Loucy (cell line): ENCODE results near the gene DSCAM.

Experiments
- H2AFZ ChIP-seq: fragments of 200-600 bp; sonication (generic); 2 replicates; pipeline ENCODE4 v1.6.0; 2016; ENCODE audit warnings: antibody characterized with exemption, mild to moderate bottlenecking, low read length, moderate library complexity
- H3F3A ChIP-seq: fragments of 200-600 bp; 2 replicates; pipeline ENCODE4 v1.6.0; 2016; ENCODE audit warnings: antibody characterized with exemption, low read depth, mild to moderate bottlenecking
- H3K27me3 ChIP-seq: fragments of 200-600 bp; sonication (generic); 2 replicates; pipeline ENCODE4 v1.6.1; 2014; ENCODE audit warnings: low read length, mild to moderate bottlenecking; ENCODE audit not compliant: insufficient read depth, poor library complexity, severe bottlenecking
- H3K36me3 ChIP-seq: fragments of 200-600 bp; sonication (generic); 2 replicates; pipeline ENCODE4 v1.6.1; 2016; ENCODE audit warnings: low read length; ENCODE audit not compliant: insufficient read depth
- H3K4me1 ChIP-seq: fragments of 200-600 bp; sonication (generic); 2 replicates; pipeline ENCODE4 v1.5.1; 2014; ENCODE audit warnings: low read length, mild to moderate bottlenecking; ENCODE audit not compliant: insufficient read depth, poor library complexity, severe bottlenecking
- H3K4me2 ChIP-seq: fragments of 200-600 bp; sonication (generic); 2 replicates; pipeline ENCODE4 v1.6.0; 2014; ENCODE audit warnings: antibody characterized with exemption, low read length, low read depth, mild to moderate bottlenecking; ENCODE audit not compliant: poor library complexity, severe bottlenecking
- H3K4me3 ChIP-seq: fragments of 200-600 bp; sonication (generic); 2 replicates; pipeline ENCODE4 v1.5.1; 2014; ENCODE audit warnings: low read length, mild to moderate bottlenecking, mixed read lengths; ENCODE audit not compliant: poor library complexity, severe bottlenecking
- H3K79me2 ChIP-seq: fragments of 200-600 bp; sonication (generic); 2 replicates; pipeline ENCODE4 v1.6.1; 2014; ENCODE audit warnings: low read length; ENCODE audit not compliant: insufficient read depth
- H3K9ac ChIP-seq: fragments of 200-600 bp; sonication (generic); 2 replicates; pipeline ENCODE4 v1.6.0; 2014; ENCODE audit warnings: mild to moderate bottlenecking, low read depth, low read length, moderate library complexity; ENCODE audit not compliant: poor library complexity, severe bottlenecking
- H3K9me2 ChIP-seq: fragments of 200-600 bp; sonication (generic); replicated peaks from 2 replicates; pipeline ENCODE4 v1.6.1; 2016; ENCODE audit warnings: low read depth, low read length, mixed read lengths
- H3K9me3 ChIP-seq: fragments of 200-600 bp; sonication (generic); 2 replicates; pipeline ENCODE4 v1.6.1; 2014; ENCODE audit warnings: mild to moderate bottlenecking, antibody characterized with exemption, low read length, low read depth; ENCODE audit not compliant: insufficient read depth
- H4K20me1 ChIP-seq: fragments of 200-600 bp; sonication (generic); 2 replicates; pipeline ENCODE4 v1.6.0; 2014; ENCODE audit warnings: antibody characterized with exemption, low read length, mild to moderate bottlenecking; ENCODE audit not compliant: insufficient read depth, poor library complexity, severe bottlenecking
- CTCF ChIP-seq: fragments of 200-600 bp; sonication (generic); conservative IDR thresholded peaks from 2 replicates; pipeline ENCODE4 v1.5.1; 2014; ENCODE audit warnings: mild to moderate bottlenecking, antibody characterized with exemption, low read length
- EZH2phosphoT487 ChIP-seq: fragments of 200-600 bp; IDR thresholded peaks from 2 replicates; pipeline ENCODE4 v1.6.1; 2018; ENCODE audit warnings: antibody characterized with exemption, mild to moderate bottlenecking, moderate library complexity, borderline replicate concordance

DSCAM gene

DNA sequence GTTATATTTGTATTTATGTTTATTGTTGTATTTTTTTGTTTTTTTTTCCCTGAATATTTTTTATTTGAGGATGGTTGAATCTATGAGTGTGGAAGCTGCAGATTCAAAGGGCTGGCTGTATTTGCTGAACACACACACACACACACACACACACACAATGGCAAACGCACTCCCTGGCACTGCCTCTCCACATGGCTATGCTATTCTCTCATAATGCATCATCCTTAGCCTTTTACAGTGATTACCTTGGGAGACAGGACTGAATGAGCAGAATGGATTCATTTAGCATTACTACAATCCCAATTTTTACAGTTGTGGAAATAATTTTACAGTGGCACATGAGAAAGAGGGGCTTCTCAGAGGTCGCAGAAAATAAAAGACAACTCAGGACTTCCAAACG lies 589.6 kb downstream of the DSCAM start:
- no peaks in the 10 kb centered on the region for H3K4me1 ChIP-seq
- H3K9ac ChIP-seq: no peak overlapping the region
- H3K9me2 ChIP-seq: no peaks in the 10 kb centered on the region
- H3K4me2 ChIP-seq: no peak overlapping the region
- no peaks in the 10 kb centered on the region for H4K20me1 ChIP-seq
- H3F3A ChIP-seq: no peaks in the 10 kb centered on the region
- no peaks in the 10 kb centered on the region for H3K36me3 ChIP-seq
- no peak overlapping the region for H3K4me3 ChIP-seq
- H2AFZ ChIP-seq: no peak overlapping the region
- H3K79me2 ChIP-seq: no peaks in the 10 kb centered on the region
- TF ChIP-seq EZH2phosphoT487: no peak
- no peak for TF ChIP-seq CTCF
- H3K9me3 ChIP-seq: peaks cover 5% of the 10 kb centered on the region; the same call in 1 of the 2 replicates
- no peaks in the 10 kb centered on the region for H3K27me3 ChIP-seq

DNA sequence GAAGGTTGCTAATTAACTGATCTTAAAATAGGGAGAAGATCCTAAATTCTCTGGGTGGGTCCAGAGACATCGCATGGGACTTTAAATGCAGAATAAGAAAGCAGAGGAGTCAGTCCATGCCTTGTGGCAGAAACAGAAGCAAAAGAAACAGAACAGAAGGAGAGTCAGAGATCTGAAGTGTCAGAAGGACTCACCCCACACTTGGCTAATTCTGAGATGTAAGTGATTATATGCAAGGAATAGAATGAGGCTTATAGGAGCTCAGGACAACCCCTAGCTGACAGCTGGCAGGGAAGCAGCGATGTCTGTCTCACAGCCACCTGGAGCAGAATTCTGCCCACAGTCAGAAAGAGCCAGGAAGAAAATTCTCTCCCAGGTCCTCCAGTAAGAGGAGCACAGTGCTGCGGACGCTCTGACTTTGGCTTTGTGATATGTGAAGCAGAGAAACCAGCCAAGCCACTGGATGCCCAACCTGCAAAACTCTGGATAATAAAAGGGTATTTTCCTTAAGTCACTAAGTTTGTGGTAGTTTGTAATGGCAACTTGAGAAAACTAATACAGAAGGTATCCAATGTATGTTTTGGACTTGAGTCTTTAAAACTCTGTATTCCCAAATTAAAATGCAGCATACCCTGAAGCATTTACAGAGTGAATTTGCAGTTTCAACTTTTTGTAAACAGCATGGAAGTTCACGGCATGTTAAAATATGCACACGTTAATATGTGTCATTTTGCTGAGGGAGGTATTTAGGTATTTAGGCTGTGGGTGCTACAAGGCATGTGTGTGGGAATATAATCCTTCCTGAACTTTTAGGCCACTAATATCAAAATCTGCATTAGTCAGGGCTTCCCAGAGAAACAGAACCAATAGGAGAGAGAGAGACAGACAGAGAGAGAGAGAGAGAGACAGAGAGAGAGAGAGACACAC lies 591.2 kb downstream of the DSCAM start:
- Histone ChIP-seq H3K27me3 (no peaks in the 10 kb centered on the region), H4K20me1 (no peaks in the 10 kb centered on the region), H3K4me2 (no peak overlapping the region), H3K4me3 (no peak overlapping the region), H3K9me2 (no peaks in the 10 kb centered on the region), H3F3A (no peaks in the 10 kb centered on the region), H3K9me3 (peaks cover 8% of the 10 kb centered on the region; the same call in 1 of the 2 replicates), H3K79me2 (no peaks in the 10 kb centered on the region), H3K36me3 (no peaks in the 10 kb centered on the region), H2AFZ (no peak overlapping the region), H3K4me1 (no peaks in the 10 kb centered on the region), H3K9ac (no peak overlapping the region)
- TF ChIP-seq EZH2phosphoT487 (no peak), CTCF (no peak)

- Histone ChIP-seq H3F3A (no peaks in the 10 kb centered on the region), H3K4me3 (no peak overlapping the region), H2AFZ (no peak overlapping the region), H3K79me2 (no peaks in the 10 kb centered on the region), H3K4me1 (no peaks in the 10 kb centered on the region), H3K9me3 (peaks cover 3% of the 10 kb centered on the region; the same call in 1 of the 2 replicates), H3K9ac (no peak overlapping the region), H3K27me3 (no peaks in the 10 kb centered on the region), H4K20me1 (no peaks in the 10 kb centered on the region), H3K9me2 (no peaks in the 10 kb centered on the region), H3K36me3 (no peaks in the 10 kb centered on the region), H3K4me2 (no peak overlapping the region)
- TF ChIP-seq CTCF (no peak), EZH2phosphoT487 (no peak)
Measured at GRCh38 chr21:40254540-40255465, 592.2 kb downstream of the DSCAM start.
